ENCODE measurements around the gene ENPP7.

- TF ChIP-seq CTCF (IDR thresholded peaks at IDR 0.05 in 4 of 5, conservative IDR thresholded peaks at IDR 0.05 in 1 of 5) (no peak), POLR2A (IDR thresholded peaks at IDR 0.05) (no peak)
These were observed 982 bp upstream of the ENPP7 start for GRCh38 chr17:79729761-79730160.
